K562 (cell line): Measurements from ENCODE around the gene ICA1. TPM values are rescaled to one million over a fixed set of nuclear protein-coding genes. Genes with fewer than 3 reads are reported as not detected.

Source experiments
- ATAC-seq: fragments of 200-7000 bp; cut with Tn5 transposase; 3 replicates; pipeline ENCODE4 v1.9.1; 2020; ENCODE audit warnings: moderate library complexity
- Bru-seq: library from RNA; stranded (reverse); fragments of 400-500 nt; gene quantifications from one replicate; lab custom pipeline; 2021; lab: Mats Ljungman, UMichigan
- BruChase-seq, 2 experiments: library from RNA; stranded (reverse); fragments of 400-500 nt; gene quantifications; one replicate each; lab custom pipeline; 2021; lab: Mats Ljungman, UMichigan
- BruUV-seq: library from RNA; stranded (reverse); fragments of 400-500 nt; replicated peaks from 2 replicates; lab custom pipeline; 2021; lab: Mats Ljungman, UMichigan
- CTCF ChIA-PET: fragments of 300-600 bp; formaldehyde crosslinking; extraction: SDS; loops from one replicate; lab custom pipeline; 2021; ENCODE audit warnings: low intra/inter-chr PET ratio; lab: Yijun Ruan, JAX
- POLR2A ChIA-PET: fragments of 300-600, 350-650 bp; sonication (Branson Sonifier 250); formaldehyde crosslinking; extraction: SDS; loops from one replicate; lab custom pipeline; 2021; ENCODE audit warnings: antibody characterized with exemption, inconsistent platforms; lab: Yijun Ruan, JAX
- DNase-seq, 4 experiments: peaks; one replicate each; pipeline versions ENCODE4 v3.0.0 to v3.0.0-alpha.2; 2011 to 2018; ENCODE audit warnings: low spot score in 3 of 4, mixed read lengths in 3 of 4; ENCODE audit errors: extremely low read depth in 1 of 4
- FAIRE-seq: peaks from 2 replicates; lab custom pipeline; 2011; peaks lifted over from hg19 to GRCh38; lab: Jason Lieb, UNC
- H2AFZ ChIP-seq: 2 replicates; pipeline ENCODE4 v1.6.0; 2011; ENCODE audit warnings: low read depth, low read length, control low read depth, inconsistent platforms
- H3K27ac ChIP-seq: fragments of 200-600 bp; 3 replicates; pipeline ENCODE4 v1.8.0; 2011; ENCODE audit warnings: low read depth, mild to moderate bottlenecking, control low read depth, inconsistent platforms, low read length, moderate library complexity, mixed read lengths; ENCODE audit errors: extremely low read depth
- H3K27me3 ChIP-seq, 2 experiments: fragments of 300-600 bp in 1 of 2; 2 replicates in 1 of 2; 3 replicates in 1 of 2; pipeline versions ENCODE4 v1.6.0 to v1.8.0; 2011; ENCODE audit warnings: inconsistent platforms in 2 of 2, low read length in 2 of 2, mild to moderate bottlenecking in 1 of 2, mixed read lengths in 1 of 2, moderate library complexity in 1 of 2; ENCODE audit not compliant: control insufficient read depth in 2 of 2, insufficient read depth in 2 of 2
- H3K36me3 ChIP-seq: fragments of 300-600 bp; 3 replicates; pipeline ENCODE4 v1.8.0; 2011; ENCODE audit warnings: mild to moderate bottlenecking, low read length, inconsistent platforms; ENCODE audit not compliant: control insufficient read depth, insufficient read depth
- H3K4me1 ChIP-seq, 2 experiments: fragments of 200-600 bp in 1 of 2; replicated peaks in 1 of 2; 2 replicates in 1 of 2; 3 replicates in 1 of 2; pipeline versions ENCODE4 v1.5.1 to v1.8.0; 2011; ENCODE audit warnings: inconsistent platforms in 2 of 2, low read length in 2 of 2, mild to moderate bottlenecking in 1 of 2, mixed read lengths in 1 of 2, moderate library complexity in 1 of 2; ENCODE audit not compliant: control insufficient read depth in 2 of 2, insufficient read depth in 2 of 2
- H3K4me2 ChIP-seq: 2 replicates; pipeline ENCODE4 v1.6.1; 2011; ENCODE audit warnings: low read length, control low read depth, inconsistent platforms, mixed read lengths; ENCODE audit not compliant: insufficient read depth
- H3K4me3 ChIP-seq: fragments of 200-600 bp; sonication (generic), shearing (Covaris generic); 2 replicates; pipeline ENCODE4 v1.5.1; 2016; ENCODE audit warnings: control low read depth, inconsistent platforms
- H3K79me2 ChIP-seq: fragments of 200-600 bp; 3 replicates; pipeline ENCODE4 v1.8.0; 2011; ENCODE audit warnings: low read length, inconsistent platforms; ENCODE audit not compliant: control insufficient read depth, insufficient read depth
- H3K9ac ChIP-seq, 2 experiments: 2 replicates each; pipeline versions ENCODE4 v1.6.0 to v1.6.1; 2011; ENCODE audit warnings: low read depth in 2 of 2, low read length in 2 of 2, control low read depth in 1 of 2, inconsistent platforms in 1 of 2, mild to moderate bottlenecking in 1 of 2, mixed read lengths in 1 of 2; ENCODE audit not compliant: insufficient read depth in 1 of 2
- H3K9me1 ChIP-seq: one replicate; pipeline ENCODE4 v1.6.0; 2011; ENCODE audit warnings: inconsistent platforms, mild to moderate bottlenecking, low read length, moderate library complexity; ENCODE audit not compliant: control insufficient read depth, insufficient read depth
- H3K9me3 ChIP-seq: replicated peaks from 2 replicates; pipeline ENCODE4 v1.5.1; 2011; ENCODE audit warnings: low read depth, low read length, inconsistent platforms; ENCODE audit not compliant: control insufficient read depth, insufficient read depth
- H4K20me1 ChIP-seq: replicated peaks from 2 replicates; pipeline ENCODE4 v1.6.1; 2011; ENCODE audit warnings: low read length, inconsistent platforms, mixed read lengths; ENCODE audit not compliant: control insufficient read depth, insufficient read depth
- CC2D1A ChIP-seq: fragments of 450-650 bp; IDR thresholded peaks from 2 replicates; pipeline ENCODE4 v1.6.1; 2017; ENCODE audit warnings: mild to moderate bottlenecking
- CHCHD3 ChIP-seq: fragments of 250-450 bp; sonication (Bioruptor Pico); IDR thresholded peaks from 2 replicates; pipeline ENCODE4 v2.1.2; 2022; ENCODE audit warnings: mild to moderate bottlenecking
- ERF ChIP-seq: fragments of 450-650 bp; formaldehyde crosslinking; IDR thresholded peaks from 2 replicates; pipeline ENCODE4 v1.4.0; 2020; ENCODE audit warnings: mild to moderate bottlenecking, mixed read lengths
- FOXJ3 ChIP-seq: sonication (generic); formaldehyde crosslinking; IDR thresholded peaks from 2 replicates; pipeline ENCODE4 v1.4.0; 2020; ENCODE audit warnings: mild to moderate bottlenecking, missing genetic modification reagents
- PCBP1 ChIP-seq: fragments of 200-400 bp; formaldehyde crosslinking; IDR thresholded peaks from 2 replicates; pipeline ENCODE4 v1.6.1; 2018; ENCODE audit warnings: mild to moderate bottlenecking, low read depth, low read length; ENCODE audit not compliant: poor library complexity, severe bottlenecking
- PHF8 ChIP-seq: fragments of 200-600 bp; sonication (generic); IDR thresholded peaks from 2 replicates; pipeline ENCODE4 v1.6.1; 2012; ENCODE audit warnings: mixed run types, mild to moderate bottlenecking, inconsistent platforms, low read length, moderate library complexity, borderline replicate concordance
- ZEB2 ChIP-seq: fragments of 450-650 bp; IDR thresholded peaks from 2 replicates; pipeline ENCODE4 v1.6.1; 2016
- ZNF174 ChIP-seq: fragments of 250-450 bp; sonication (Bioruptor Pico); IDR thresholded peaks from 2 replicates; pipeline ENCODE4 v1.4.0; 2020; ENCODE audit warnings: mild to moderate bottlenecking
- ZNF316 ChIP-seq: fragments of 450-650 bp; IDR thresholded peaks from 2 replicates; pipeline ENCODE4 v1.6.1; 2016
- WGBS: fragments of 100-300 bp; shearing (Covaris generic); methylation state at CpG from one replicate; pipeline ENCODE4 v1.1.6; 2016; ENCODE audit warnings: low coverage, mixed read lengths; ENCODE audit not compliant: insufficient coverage; ENCODE audit errors: missing lambda C conversion rate; 5-methylcytosine and 5-hydroxymethylcytosine counted together
- in situ Hi-C: fragments of 300-500 bp; cut with MboI; formaldehyde crosslinking; loops from 4 replicates; pipeline ENCODE4 v1.15.0; 2018; ENCODE audit warnings: inconsistent platforms, mixed read lengths
- intact Hi-C: fragments of 100-400 bp; cut with micrococcal nuclease; formaldehyde crosslinking; loops from 2 replicates; pipeline ENCODE4 v1.14.2; 2022
- long read RNA-seq, 3 experiments: library from polyadenylated mRNA in 2 of 3; library from RNA in 1 of 3; unstranded in 2 of 3; stranded (forward) in 1 of 3; transcript quantifications; one replicate each; pipeline ENCODE4 v2.0.0, GENCODE V29; 2019 to 2022
- polyA minus RNA-seq, 3 experiments: library from RNA; depleted of rRNA, polyadenylated mRNA; stranded (reverse); fragments of >200 nt; gene quantifications; 2 replicates each; pipeline ENCODE4 v1.2.3, GENCODE V29; 2011
- polyA plus RNA-seq, 8 experiments: library from polyadenylated mRNA; depleted of rRNA in 4 of 8; stranded (reverse) in 5 of 8; unstranded in 3 of 8; fragments of >200 nt; fragmentation: Nextera tagmentation in 2 of 8; fragmentation: Illumina TruSeq in 1 of 8; extraction: Ambion mirVana in 2 of 8; extraction: Trizol in 1 of 8; gene quantifications; 2 replicates each; pipeline versions ENCODE4 v1.2.1 to v1.2.3, GENCODE V29; 2011 to 2014; ENCODE audit warnings: inconsistent platforms in 1 of 8, missing spikeins in 1 of 8
- total RNA-seq, 7 experiments: library from RNA; depleted of rRNA in 6 of 7; stranded (reverse); fragments of >200 nt in 6 of 7; fragmentation: Illumina TruSeq in 2 of 7; extraction: Trizol in 2 of 7; gene quantifications; 2 replicates each; pipeline versions ENCODE4 v1.2.1 to v1.2.3, GENCODE V29; 2011 to 2021; ENCODE audit warnings: low replicate concordance in 1 of 7
- TF ChIP-seq, protein P1 (sequence below): sonication (generic); formaldehyde crosslinking; IDR thresholded peaks from 2 replicates; pipeline ENCODE4 v1.9.0; 2022; ENCODE audit warnings: mild to moderate bottlenecking, missing genetic modification reagents

ICA1 gene
- total RNA-seq (2011; cell fraction: chromatin; rRNA removed; ENCODE audit: low replicate concordance) = 20.3 and 57.6 TPM in 2 replicates
- total RNA-seq (2011; cell fraction: nucleolus; rRNA removed) = 10.7 and 12.4 TPM in 2 replicates
- total RNA-seq (2011; cell fraction: nucleoplasm; rRNA removed) = 18.8 and 19.2 TPM in 2 replicates
- 12.7 and 16.4 TPM in 2 replicates for total RNA-seq (2014; rRNA removed)
- 18.5 and 23.0 TPM in 2 replicates for total RNA-seq (2014; rRNA removed; fragmentation: Illumina TruSeq; extraction: Trizol)
- 16.1 and 16.4 TPM in 2 replicates for total RNA-seq (2015; rRNA removed; fragmentation: Illumina TruSeq; extraction: Trizol)
- 17.8 and 18.5 TPM in 2 replicates for total RNA-seq (2021)
- 19.8 and 26.0 TPM in 2 replicates for polyA plus RNA-seq (2011; rRNA removed)
- 4.8 and 11.7 TPM in 2 replicates for polyA plus RNA-seq (2011; cell fraction: cytosol; rRNA removed)
- 11.4 and 24.9 TPM in 2 replicates for polyA plus RNA-seq (2011; cell fraction: nucleus; rRNA removed)
- 13.9 and 35.9 TPM in 2 replicates for polyA plus RNA-seq (2012)
- 17.2 and 22.3 TPM in 2 replicates for polyA plus RNA-seq (2014; fragmentation: Illumina TruSeq; extraction: Trizol)
- 10 to 100 TPM in 1 of 2 experiments, 1 to 10 TPM in 1; 7.1 to 10.7 TPM for polyA plus RNA-seq (2014; fragmentation: Nextera tagmentation; extraction: Ambion mirVana)
- 14.2 and 17.8 TPM in 2 replicates for polyA plus RNA-seq (2014; rRNA removed)
- 23.8 and 38.1 TPM in 2 replicates for polyA minus RNA-seq (2011; rRNA and poly(A)+ RNA removed)
- 6.6 and 7.9 TPM in 2 replicates for polyA minus RNA-seq (2011; cell fraction: cytosol; rRNA and poly(A)+ RNA removed)
- 10.2 and 35.3 TPM in 2 replicates for polyA minus RNA-seq (2011; cell fraction: nucleus; rRNA and poly(A)+ RNA removed)
- percentile 68 among the genes with signal in this experiment for Bru-seq, nascent RNA
- BruChase-seq, experiment 1, labeled RNA remaining after a 2-hour chase = percentile 69 among the genes with signal in this experiment
- BruChase-seq, experiment 2, labeled RNA remaining after a 6-hour chase = percentile 64 among the genes with signal in this experiment
- long read RNA-seq, experiment 1, transcript ICA1-206 (14 exons, 2,458 nt) = major isoform, 24 of 66 reads
- long read RNA-seq, experiment 1, transcript ICA1-201 (14 exons, 2,309 nt) = minor isoform, 5 of 66 reads
- long read RNA-seq, experiment 1, partial matches to known transcripts = 16 of 66 reads
- long read RNA-seq, experiment 1, other reads (novel, unspliced or antisense) = 16 of 66 reads
- long read RNA-seq, experiment 2, partial matches to known transcripts = 8 of 24 reads
- long read RNA-seq, experiment 2, other reads (novel, unspliced or antisense) = 11 of 24 reads
- long read RNA-seq, experiment 3, transcript ICA1-206 (14 exons, 2,458 nt) = major isoform, 12 of 26 reads
- long read RNA-seq, experiment 3, partial matches to known transcripts = 5 of 26 reads
- long read RNA-seq, experiment 3, other reads (novel, unspliced or antisense) = 6 of 26 reads

- Histone ChIP-seq H3K9ac (peak within 1 kb of the TSS; percentile 69 to 99), H3K27me3 (no peaks in the 10 kb centered on the region), H3K9me3 (no peaks in the 10 kb centered on the region), H3K27ac (peak within 1 kb of the TSS; percentile 75), H3K4me3 (peak within 1 kb of the TSS; percentile 79), H3K79me2 (peaks cover 12% of the 10 kb centered on the region), H3K4me2 (peak within 1 kb of the TSS; percentile 75), H2AFZ (peak within 1 kb of the TSS; percentile 94), H3K4me1 (peaks cover 10 to 11% of the 10 kb centered on the region in 2 experiments; a peak in 4 of 5 replicates), H4K20me1 (no peaks in the 10 kb centered on the region), H3K9me1 (no peaks in the 10 kb centered on the region), H3K36me3 (no peaks in the 10 kb centered on the region)
- BruUV-seq = no TSS peak
- CTCF ChIA-PET = interaction anchor here (0.6 kb wide), 1 partner anchor 510 kb away, joined by 3 read pairs; no protein-coding TSS in a partner anchor
- WGBS = 1% methylated on average over 42 of the region's 109 CpGs
- intact Hi-C loops (loop anchor here (1.0 kb wide), 1 partner anchor 29 kb away; no protein-coding TSS in a partner anchor), in situ Hi-C loops (no loop called here)
- FAIRE-seq (no peak), DNase-seq (peak; percentile 77 to 83 (median 78)), ATAC-seq (peak; percentile 94)
- POLR2A ChIA-PET = interaction anchor here (0.6 to 1.6 kb wide), 11 partner anchors 8 to 621 kb away, joined by 3 to 10 read pairs (median 3); partner anchors contain the start of gene UMAD1
- TF ChIP-seq FOXJ3 (CRISPR knock-in tag) (no peak), CC2D1A (no peak), CHCHD3 (CRISPR knock-in tag) (no peak), ZNF316 (no peak), ERF (CRISPR knock-in tag) (0 out of 2 replicates have a peak, but pooled peaks have one; percentile 33), PHF8 (peak; percentile 73), ZNF174 (CRISPR knock-in tag) (no peak), PCBP1 (peak; percentile 48), ZEB2 (peak; percentile 76)
- TF ChIP-seq, protein P1, sequence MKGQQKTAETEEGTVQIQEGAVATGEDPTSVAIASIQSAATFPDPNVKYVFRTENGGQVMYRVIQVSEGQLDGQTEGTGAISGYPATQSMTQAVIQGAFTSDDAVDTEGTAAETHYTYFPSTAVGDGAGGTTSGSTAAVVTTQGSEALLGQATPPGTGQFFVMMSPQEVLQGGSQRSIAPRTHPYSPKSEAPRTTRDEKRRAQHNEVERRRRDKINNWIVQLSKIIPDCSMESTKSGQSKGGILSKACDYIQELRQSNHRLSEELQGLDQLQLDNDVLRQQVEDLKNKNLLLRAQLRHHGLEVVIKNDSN = peak; percentile 50; the same call in 1 of the 2 replicates
These were observed at the start of gene ICA1 for GRCh38 chr7:8261711-8262695. Gene ICA1 (minus strand): TSS chr7:8262167. CDS start chr7:8235926, 26,241 bp downstream.
